Measurements from ENCODE around the gene SEC14L3.

GRCh38 chr22:30479981-30480380, 8.2 kb upstream of the SEC14L3 start:
- TF ChIP-seq CTCF (conservative IDR thresholded peaks at IDR 0.05; ENCODE audit: low read depth, low read length) (no peak), MXI1 (IDR thresholded peaks at IDR 0.05; ENCODE audit: borderline replicate concordance, low read depth, low read length) (no peak), POLR2A (IDR thresholded peaks at IDR 0.05; ENCODE audit: low read depth, low read length) (no peak), NFE2L2 (IDR thresholded peaks at IDR 0.05; ENCODE audit: low read depth, low read length) (no peak), SMC3 (IDR thresholded peaks at IDR 0.05; ENCODE audit: low read depth, low read length) (no peak), MAFK (IDR thresholded peaks at IDR 0.05; ENCODE audit: low read depth, low read length) (no peak), RFX5 (IDR thresholded peaks at IDR 0.05; ENCODE audit: low read depth, low read length) (no peak), FOS (IDR thresholded peaks at IDR 0.05; ENCODE audit: low read depth, low read length) (no peak), MAZ (IDR thresholded peaks at IDR 0.05; ENCODE audit: borderline replicate concordance, low read depth, low read length) (no peak), CHD1 (IDR thresholded peaks at IDR 0.05; ENCODE audit: low read depth, low read length) (no peak), RAD21 (IDR thresholded peaks at IDR 0.05; ENCODE audit: low read length) (no peak), USF2 (IDR thresholded peaks at IDR 0.05; ENCODE audit: low read depth, low read length) (no peak), BHLHE40 (IDR thresholded peaks at IDR 0.05; ENCODE audit: low read depth, low read length) (no peak)
